Ishikawa (cell line): ENCODE data around the gene CROCC2.

Experiments
- CEBPB ChIP-seq: IDR thresholded peaks from 2 replicates; pipeline ENCODE4 v1.6.1; 2012
- CREB1 ChIP-seq: IDR thresholded peaks from 2 replicates; pipeline ENCODE4 v1.6.1; 2012; ENCODE audit warnings: low read depth
- EGR1 ChIP-seq: IDR thresholded peaks from 2 replicates; pipeline ENCODE4 v1.6.1; 2012
- EP300 ChIP-seq: IDR thresholded peaks from 2 replicates; pipeline ENCODE4 v1.6.1; 2012; ENCODE audit warnings: borderline replicate concordance
- FOXM1 ChIP-seq: IDR thresholded peaks from 2 replicates; pipeline ENCODE4 v1.6.1; 2012; ENCODE audit warnings: low read depth, borderline replicate concordance
- NFIC ChIP-seq: IDR thresholded peaks from 2 replicates; pipeline ENCODE4 v1.6.1; 2012
- RAD21 ChIP-seq: IDR thresholded peaks from 2 replicates; pipeline ENCODE4 v1.6.1; 2012; ENCODE audit warnings: low read depth
- TAF1 ChIP-seq: IDR thresholded peaks from 2 replicates; pipeline ENCODE4 v1.6.1; 2012; ENCODE audit warnings: low read depth, mild to moderate bottlenecking
- TCF12 ChIP-seq: IDR thresholded peaks from 2 replicates; pipeline ENCODE4 v1.6.1; 2012; ENCODE audit warnings: low read depth
- TEAD4 ChIP-seq: IDR thresholded peaks from 2 replicates; pipeline ENCODE4 v1.6.1; 2012
- YY1 ChIP-seq: IDR thresholded peaks from 2 replicates; pipeline ENCODE4 v1.6.1; 2012; ENCODE audit warnings: low read depth
- ZBTB7A ChIP-seq: IDR thresholded peaks from 2 replicates; pipeline ENCODE4 v1.6.1; 2012; ENCODE audit warnings: low read depth
- TF ChIP-seq, protein P1 (sequence below): IDR thresholded peaks from 2 replicates; pipeline ENCODE4 v1.6.1; 2012; ENCODE audit warnings: low read depth, mild to moderate bottlenecking
- TF ChIP-seq, protein P2 (sequence below): IDR thresholded peaks from 2 replicates; pipeline ENCODE4 v1.6.1; 2012
- TF ChIP-seq, protein P3 (sequence below): IDR thresholded peaks from 2 replicates; pipeline ENCODE4 v1.6.1; 2012

Gene CROCC2

DNA sequence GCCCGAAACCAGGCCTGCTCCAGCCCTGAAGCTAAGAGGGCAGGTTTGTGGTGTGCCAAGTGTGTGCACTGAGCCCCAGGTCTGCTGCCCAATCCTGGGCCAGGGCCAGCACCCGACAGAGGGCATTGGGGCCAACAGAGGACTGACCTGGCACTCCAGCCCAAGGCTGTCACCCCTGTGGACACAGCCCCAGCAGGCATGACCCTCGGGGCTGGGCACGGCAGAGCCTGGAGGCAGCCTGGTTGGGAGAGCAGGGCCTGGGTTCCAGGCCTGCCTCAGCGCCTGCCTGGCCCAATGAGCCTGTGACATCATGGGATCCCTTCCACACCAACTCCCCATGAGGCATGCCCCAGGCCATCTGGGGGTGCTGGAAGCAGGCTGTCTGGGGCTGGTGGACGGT, 81.5 kb downstream of the CROCC2 start:
- no peak for TF ChIP-seq CEBPB
- no peak for TF ChIP-seq TEAD4
- TF ChIP-seq, protein P1, sequence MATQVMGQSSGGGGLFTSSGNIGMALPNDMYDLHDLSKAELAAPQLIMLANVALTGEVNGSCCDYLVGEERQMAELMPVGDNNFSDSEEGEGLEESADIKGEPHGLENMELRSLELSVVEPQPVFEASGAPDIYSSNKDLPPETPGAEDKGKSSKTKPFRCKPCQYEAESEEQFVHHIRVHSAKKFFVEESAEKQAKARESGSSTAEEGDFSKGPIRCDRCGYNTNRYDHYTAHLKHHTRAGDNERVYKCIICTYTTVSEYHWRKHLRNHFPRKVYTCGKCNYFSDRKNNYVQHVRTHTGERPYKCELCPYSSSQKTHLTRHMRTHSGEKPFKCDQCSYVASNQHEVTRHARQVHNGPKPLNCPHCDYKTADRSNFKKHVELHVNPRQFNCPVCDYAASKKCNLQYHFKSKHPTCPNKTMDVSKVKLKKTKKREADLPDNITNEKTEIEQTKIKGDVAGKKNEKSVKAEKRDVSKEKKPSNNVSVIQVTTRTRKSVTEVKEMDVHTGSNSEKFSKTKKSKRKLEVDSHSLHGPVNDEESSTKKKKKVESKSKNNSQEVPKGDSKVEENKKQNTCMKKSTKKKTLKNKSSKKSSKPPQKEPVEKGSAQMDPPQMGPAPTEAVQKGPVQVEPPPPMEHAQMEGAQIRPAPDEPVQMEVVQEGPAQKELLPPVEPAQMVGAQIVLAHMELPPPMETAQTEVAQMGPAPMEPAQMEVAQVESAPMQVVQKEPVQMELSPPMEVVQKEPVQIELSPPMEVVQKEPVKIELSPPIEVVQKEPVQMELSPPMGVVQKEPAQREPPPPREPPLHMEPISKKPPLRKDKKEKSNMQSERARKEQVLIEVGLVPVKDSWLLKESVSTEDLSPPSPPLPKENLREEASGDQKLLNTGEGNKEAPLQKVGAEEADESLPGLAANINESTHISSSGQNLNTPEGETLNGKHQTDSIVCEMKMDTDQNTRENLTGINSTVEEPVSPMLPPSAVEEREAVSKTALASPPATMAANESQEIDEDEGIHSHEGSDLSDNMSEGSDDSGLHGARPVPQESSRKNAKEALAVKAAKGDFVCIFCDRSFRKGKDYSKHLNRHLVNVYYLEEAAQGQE = no peak
- no peak for TF ChIP-seq EP300
- no peak for TF ChIP-seq TCF12
- TF ChIP-seq, protein P2, sequence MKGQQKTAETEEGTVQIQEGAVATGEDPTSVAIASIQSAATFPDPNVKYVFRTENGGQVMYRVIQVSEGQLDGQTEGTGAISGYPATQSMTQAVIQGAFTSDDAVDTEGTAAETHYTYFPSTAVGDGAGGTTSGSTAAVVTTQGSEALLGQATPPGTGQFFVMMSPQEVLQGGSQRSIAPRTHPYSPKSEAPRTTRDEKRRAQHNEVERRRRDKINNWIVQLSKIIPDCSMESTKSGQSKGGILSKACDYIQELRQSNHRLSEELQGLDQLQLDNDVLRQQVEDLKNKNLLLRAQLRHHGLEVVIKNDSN = no peak
- TF ChIP-seq YY1 = no peak
- TF ChIP-seq ZBTB7A = no peak
- no peak for TF ChIP-seq FOXM1
- no peak for TF ChIP-seq EGR1
- TF ChIP-seq CREB1 = no peak
- TF ChIP-seq RAD21 = no peak
- TF ChIP-seq, protein P3, sequence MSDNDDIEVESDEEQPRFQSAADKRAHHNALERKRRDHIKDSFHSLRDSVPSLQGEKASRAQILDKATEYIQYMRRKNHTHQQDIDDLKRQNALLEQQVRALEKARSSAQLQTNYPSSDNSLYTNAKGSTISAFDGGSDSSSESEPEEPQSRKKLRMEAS = no peak
- no peak for TF ChIP-seq TAF1
- no peak for TF ChIP-seq NFIC

DNA sequence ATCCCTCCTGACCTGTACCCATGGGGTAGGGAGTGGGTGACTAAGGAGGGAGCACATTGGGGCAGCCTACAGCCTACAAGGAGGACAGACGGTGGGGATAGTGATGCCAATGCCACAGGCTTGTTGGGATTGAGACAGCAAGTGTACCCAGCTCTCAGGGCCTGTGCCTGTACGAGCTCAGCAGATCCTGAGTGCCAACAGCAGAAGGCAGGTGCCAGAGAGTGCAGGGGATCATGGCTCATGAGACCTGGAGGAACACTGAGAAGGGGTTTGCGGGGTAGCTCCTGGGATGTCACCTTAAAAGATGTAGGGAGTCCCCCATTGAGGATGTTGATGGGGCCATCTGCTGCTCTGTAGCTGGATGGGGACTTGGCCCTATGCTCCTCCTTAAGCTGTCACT, 82.0 kb downstream of the CROCC2 start:
- TF ChIP-seq NFIC (no peak), EGR1 (no peak), ZBTB7A (no peak), FOXM1 (no peak), CEBPB (no peak), TEAD4 (no peak), YY1 (no peak), RAD21 (no peak)
- TF ChIP-seq, protein P3 = no peak

DNA sequence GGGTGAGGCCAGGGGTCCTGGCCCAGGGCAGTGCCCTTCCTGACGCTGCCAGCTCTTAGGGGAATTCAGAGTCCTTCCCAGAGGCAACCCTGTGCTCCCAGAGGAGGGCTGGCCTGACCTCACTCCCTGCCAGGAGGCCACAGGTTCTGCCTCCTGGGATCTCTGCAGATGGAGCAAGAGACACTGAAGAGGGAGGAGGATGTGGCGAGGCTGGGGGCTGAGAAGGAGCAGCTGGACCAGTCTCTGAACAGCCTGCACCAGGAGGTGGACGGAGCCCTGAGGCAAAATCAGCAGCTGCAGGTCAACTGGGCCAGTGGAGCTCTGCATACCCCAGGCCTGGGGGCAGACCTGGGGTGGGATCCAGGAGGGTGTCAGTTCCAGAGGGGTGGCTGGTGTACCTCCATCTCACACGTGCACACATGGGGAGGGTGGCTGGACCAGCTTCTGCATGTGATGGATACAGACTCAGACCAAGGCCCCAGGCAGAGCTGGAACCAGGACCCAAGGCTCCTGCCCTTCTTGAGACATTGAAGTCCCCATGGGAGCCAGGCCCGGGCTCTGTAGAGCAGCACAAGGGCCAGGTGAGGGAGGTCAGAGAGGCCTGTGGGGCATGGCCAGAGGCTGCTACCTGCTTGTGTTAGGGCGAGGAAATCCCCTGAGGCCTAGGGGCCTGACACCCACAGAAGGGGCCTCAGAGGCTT, 82.6 kb downstream of the CROCC2 start:
- TF ChIP-seq EP300 = no peak
- no peak for TF ChIP-seq FOXM1
- no peak for TF ChIP-seq CREB1
- no peak for TF ChIP-seq YY1
- TF ChIP-seq TAF1 = no peak
- no peak for TF ChIP-seq ZBTB7A
- no peak for TF ChIP-seq RAD21
- TF ChIP-seq NFIC = no peak
- TF ChIP-seq EGR1 = no peak
- no peak for TF ChIP-seq CEBPB
- TF ChIP-seq, protein P2 = no peak
- TF ChIP-seq TEAD4 = no peak

DNA sequence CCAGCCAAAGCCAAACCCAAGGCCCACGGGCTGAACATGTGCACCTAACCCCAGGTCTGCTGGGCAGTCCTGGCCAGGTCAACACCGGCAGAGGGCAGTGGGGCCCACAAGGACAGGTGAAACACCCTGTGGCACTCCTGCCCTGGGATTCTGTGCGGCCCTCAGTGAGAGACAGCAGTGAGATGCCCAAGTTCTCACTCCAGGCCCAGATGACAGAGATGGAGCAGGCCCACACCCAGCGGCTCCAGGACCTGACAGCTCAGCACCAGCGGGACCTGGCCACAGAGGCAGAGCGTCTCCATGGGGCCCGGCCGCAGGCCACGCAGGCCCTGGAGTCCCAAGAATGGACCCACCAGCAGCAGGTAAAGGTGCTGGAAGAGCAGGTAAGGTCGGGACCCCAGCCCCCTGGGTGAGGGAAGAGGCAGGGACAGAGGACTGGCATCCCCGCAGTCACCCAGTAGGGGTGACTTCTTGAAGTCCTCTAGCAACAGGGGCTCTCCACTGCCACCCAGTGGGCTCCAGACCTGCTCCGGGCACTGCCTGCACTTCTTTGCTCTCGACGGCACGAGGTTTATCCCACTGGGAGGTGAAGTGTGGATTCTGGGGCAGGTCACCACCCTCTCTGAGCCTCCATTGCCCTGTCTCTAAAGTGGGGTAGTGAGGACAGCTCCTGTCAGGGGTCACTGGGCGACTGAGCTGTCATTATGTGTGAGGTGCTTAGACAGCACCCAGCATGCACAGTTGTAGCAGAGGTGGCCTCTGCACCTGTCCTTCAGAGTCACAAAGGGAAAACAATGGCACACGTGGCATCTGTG, 83.5 kb downstream of the CROCC2 start:
- TF ChIP-seq YY1 (no peak), RAD21 (peak; percentile 71)

DNA sequence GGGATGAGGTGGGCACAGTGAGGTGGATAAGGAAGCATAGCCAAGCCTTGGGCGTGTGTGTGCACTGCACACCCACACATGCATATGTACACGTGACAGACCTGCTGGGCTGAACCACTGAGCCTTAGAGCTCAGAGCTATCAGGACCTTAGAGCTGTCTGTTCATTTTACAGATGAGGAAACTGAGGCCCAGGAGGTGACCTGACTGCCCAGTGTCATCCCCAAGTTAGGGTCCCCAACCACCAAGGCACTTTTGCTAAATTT, 84.1 kb downstream of the CROCC2 start:
- TF ChIP-seq, protein P2 = no peak
- no peak for TF ChIP-seq YY1

DNA sequence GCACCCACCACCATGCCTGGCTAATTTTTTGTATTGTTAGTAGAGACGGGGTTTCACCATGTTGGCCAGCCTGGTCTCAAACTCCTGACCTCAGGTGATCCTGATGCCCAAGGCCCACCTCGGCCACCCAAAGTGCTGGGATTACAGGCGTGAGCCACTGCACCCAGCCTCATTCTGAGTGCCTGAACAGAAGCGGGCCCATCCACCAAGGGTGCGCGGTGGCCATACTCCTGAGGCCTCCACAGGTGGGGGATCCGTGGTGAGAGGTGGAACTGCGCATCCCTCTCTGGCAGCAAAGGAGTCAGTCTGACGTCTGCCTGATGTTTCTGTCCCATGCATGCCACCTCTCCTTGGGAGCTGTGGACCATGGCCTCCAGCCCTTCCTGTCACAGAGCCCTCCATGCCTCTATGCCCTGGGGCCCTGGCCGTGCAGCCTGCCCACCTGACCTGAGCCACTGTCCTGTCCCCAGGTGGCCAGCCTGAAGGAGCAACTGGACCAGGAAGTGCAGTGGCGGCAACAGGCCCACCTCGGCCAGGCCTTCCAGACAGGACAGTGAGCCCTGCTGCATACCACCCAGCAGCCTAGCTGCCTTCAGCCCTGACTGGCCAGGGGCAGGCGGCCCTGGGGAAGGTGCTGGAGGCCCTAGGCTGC, 84.7 kb downstream of the CROCC2 start:
- TF ChIP-seq, protein P1 = no peak
- no peak for TF ChIP-seq CREB1
- no peak for TF ChIP-seq ZBTB7A
- no peak for TF ChIP-seq NFIC
- no peak for TF ChIP-seq TCF12
